Spleen (tissue), 7 donors: ENCODE results near the gene PNMA6E.

Source experiments
- CTCF ChIP-seq, 11 experiments: fragments of 200-600 bp in 7 of 11; fragments of 450-650 bp in 4 of 11; sonication (generic) in 4 of 11; IDR thresholded peaks in 8 of 11; conservative IDR thresholded peaks in 3 of 11; 1 replicate in 7 of 11; 2 replicates in 4 of 11; pipeline versions ENCODE4 v1.4.0 to v1.8.0; 2016 to 2021; ENCODE audit warnings: antibody characterized with exemption in 11 of 11, inconsistent platforms in 4 of 11, mild to moderate bottlenecking in 1 of 11
- POLR2A ChIP-seq, 3 donors: fragments of 450-650 bp; IDR thresholded peaks; one replicate each; pipeline ENCODE4 v1.5.1; 2017; ENCODE audit warnings: antibody characterized with exemption in 3 of 3, mild to moderate bottlenecking in 1 of 3
- POLR2AphosphoS5 ChIP-seq, 3 donors: sonication (generic); formaldehyde crosslinking; IDR thresholded peaks; one replicate each; pipeline ENCODE4 v1.5.1; 2017; ENCODE audit warnings: antibody characterized with exemption in 3 of 3
- donor health status: DM: no; HTN: no; CAD: no; lungs with moderate emphysema.
- donor health status: DM: no; HTN: no; CAD: no.
- donor health status: DM: no; HTN: no; CAD: no.

GRCh38 chrX:153395613-153396319 is 5.4 kb downstream of the PNMA6E start:
- TF ChIP-seq POLR2AphosphoS5 (IDR thresholded peaks at IDR 0.05) (no peak), CTCF (IDR thresholded peaks at IDR 0.05 in 8 of 11, conservative IDR thresholded peaks at IDR 0.05 in 3 of 11) (no peak), POLR2A (IDR thresholded peaks at IDR 0.05) (no peak)
